ENCODE measurements around the gene MYH6.

GRCh38 chr14:23425169-23425568, 17.1 kb upstream of the MYH6 start:
- TF ChIP-seq CAMTA2 (CRISPR knock-in tag; IDR thresholded peaks at IDR 0.05; ENCODE audit: borderline replicate concordance) = no peak
- TF ChIP-seq ATF6 (CRISPR knock-in tag; conservative IDR thresholded peaks at IDR 0.05) = no peak
- no peak for TF ChIP-seq KLF9 (CRISPR knock-in tag; IDR thresholded peaks at IDR 0.05; ENCODE audit: low read depth)
- TF ChIP-seq EZH2 (conservative IDR thresholded peaks at IDR 0.05; ENCODE audit: low read depth, low read length) = no peak
- TF ChIP-seq SIX4 (CRISPR knock-in tag; IDR thresholded peaks at IDR 0.05) = no peak
- no peak for TF ChIP-seq CTCF (CRISPR knock-in tag; IDR thresholded peaks at IDR 0.05)
- no peak for TF ChIP-seq TCF12 (IDR thresholded peaks at IDR 0.05)
- TF ChIP-seq TCF12 (CRISPR knock-in tag; IDR thresholded peaks at IDR 0.05) = no peak
- TF ChIP-seq TBL1XR1 (IDR thresholded peaks at IDR 0.05; ENCODE audit: borderline replicate concordance, low read length, partially characterized antibody) = no peak
- TF ChIP-seq ZNF546 (CRISPR knock-in tag; conservative IDR thresholded peaks at IDR 0.05) = no peak
